Measurements from ENCODE around the gene PTPRD.
"Not testable (repeated sequence)": the region's sequence is repeated elsewhere in the genome, so short reads cannot be mapped to it uniquely, and the experiment has no call there.

PTPRD gene

DNA sequence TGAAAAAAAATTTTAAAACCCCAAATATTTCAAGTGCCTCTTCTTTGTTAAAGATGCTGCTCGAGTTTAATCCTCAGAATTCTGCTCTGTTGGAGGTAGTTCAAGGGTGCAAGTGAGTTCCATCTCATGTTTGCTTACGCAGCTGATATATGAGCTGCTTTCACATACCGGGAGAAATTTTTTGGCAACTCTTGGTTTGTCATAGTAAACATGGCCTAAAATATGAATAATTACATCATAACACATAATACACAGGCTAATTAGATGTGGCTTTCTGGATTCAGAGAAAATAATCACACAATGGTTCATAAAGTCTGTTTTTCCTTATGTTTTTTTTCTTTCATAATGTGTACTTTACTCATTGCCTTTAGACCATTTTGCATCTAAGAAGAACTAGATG is 1134.1 kb downstream of the PTPRD start:
- H3K79me2 ChIP-seq (ENCODE audit: control insufficient read depth, low read length): no peaks in the 10 kb centered on the region
- no peaks in the 10 kb centered on the region for H3F3A ChIP-seq (ENCODE audit: control insufficient read depth, insufficient read depth)
- no peaks in the 10 kb centered on the region for H3K27me3 ChIP-seq (ENCODE audit: control insufficient read depth, low read length)
- H4K20me1 ChIP-seq (ENCODE audit: control insufficient read depth, insufficient read depth, low read depth, low read length): no peaks in the 10 kb centered on the region
- H3K4me3 ChIP-seq (ENCODE audit: low read length): no peak overlapping the region
- no peaks in the 10 kb centered on the region for H3K4me1 ChIP-seq (ENCODE audit: control insufficient read depth, low read length)
- no peaks in the 10 kb centered on the region for H3K9me3 ChIP-seq (ENCODE audit: control insufficient read depth, insufficient read depth, low read length)
- no peaks in the 10 kb centered on the region for H3K36me3 ChIP-seq (ENCODE audit: control insufficient read depth, low read length)
- no peak overlapping the region for H3K27ac ChIP-seq (ENCODE audit: low read depth, low read length)
- TF ChIP-seq, protein P1, sequence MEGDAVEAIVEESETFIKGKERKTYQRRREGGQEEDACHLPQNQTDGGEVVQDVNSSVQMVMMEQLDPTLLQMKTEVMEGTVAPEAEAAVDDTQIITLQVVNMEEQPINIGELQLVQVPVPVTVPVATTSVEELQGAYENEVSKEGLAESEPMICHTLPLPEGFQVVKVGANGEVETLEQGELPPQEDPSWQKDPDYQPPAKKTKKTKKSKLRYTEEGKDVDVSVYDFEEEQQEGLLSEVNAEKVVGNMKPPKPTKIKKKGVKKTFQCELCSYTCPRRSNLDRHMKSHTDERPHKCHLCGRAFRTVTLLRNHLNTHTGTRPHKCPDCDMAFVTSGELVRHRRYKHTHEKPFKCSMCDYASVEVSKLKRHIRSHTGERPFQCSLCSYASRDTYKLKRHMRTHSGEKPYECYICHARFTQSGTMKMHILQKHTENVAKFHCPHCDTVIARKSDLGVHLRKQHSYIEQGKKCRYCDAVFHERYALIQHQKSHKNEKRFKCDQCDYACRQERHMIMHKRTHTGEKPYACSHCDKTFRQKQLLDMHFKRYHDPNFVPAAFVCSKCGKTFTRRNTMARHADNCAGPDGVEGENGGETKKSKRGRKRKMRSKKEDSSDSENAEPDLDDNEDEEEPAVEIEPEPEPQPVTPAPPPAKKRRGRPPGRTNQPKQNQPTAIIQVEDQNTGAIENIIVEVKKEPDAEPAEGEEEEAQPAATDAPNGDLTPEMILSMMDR (IDR thresholded peaks at IDR 0.05; ENCODE audit: low read depth, low read length, poor library complexity, severe bottlenecking): no peak
- no peak for TF ChIP-seq EZH2phosphoT487 (IDR thresholded peaks at IDR 0.05; ENCODE audit: borderline replicate concordance, low read length)
- H3K4me2 ChIP-seq (ENCODE audit: low read length): no peak overlapping the region
- H3K9me2 ChIP-seq (replicated peaks; ENCODE audit: control insufficient read depth, low read length): no peaks in the 10 kb centered on the region

DNA sequence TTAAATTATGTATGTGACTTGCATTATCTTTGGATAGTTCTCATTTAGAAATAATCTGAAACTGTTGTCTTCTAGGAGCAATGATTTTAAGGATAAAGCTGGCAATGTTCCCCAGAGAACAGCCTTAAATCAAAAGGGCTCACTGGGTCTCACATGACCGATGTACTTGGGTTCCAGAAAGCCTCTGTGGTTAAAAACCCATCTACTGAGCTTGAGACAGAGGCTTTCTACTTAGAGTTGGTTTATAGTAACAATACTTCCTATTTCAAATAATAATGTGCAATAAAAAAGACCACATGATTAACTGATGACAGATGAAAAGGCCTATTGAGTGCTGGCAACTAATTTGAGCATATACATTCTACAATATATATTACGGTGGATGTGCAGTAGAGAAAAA is 1143.5 kb downstream of the PTPRD start:
- no peak overlapping the region for H3K4me3 ChIP-seq (ENCODE audit: low read length)
- no peaks in the 10 kb centered on the region for H3K4me1 ChIP-seq (ENCODE audit: control insufficient read depth, low read length)
- TF ChIP-seq, protein P1 (IDR thresholded peaks at IDR 0.05; ENCODE audit: low read depth, low read length, poor library complexity, severe bottlenecking): no peak
- no peak for TF ChIP-seq EZH2phosphoT487 (IDR thresholded peaks at IDR 0.05; ENCODE audit: borderline replicate concordance, low read length)

DNA sequence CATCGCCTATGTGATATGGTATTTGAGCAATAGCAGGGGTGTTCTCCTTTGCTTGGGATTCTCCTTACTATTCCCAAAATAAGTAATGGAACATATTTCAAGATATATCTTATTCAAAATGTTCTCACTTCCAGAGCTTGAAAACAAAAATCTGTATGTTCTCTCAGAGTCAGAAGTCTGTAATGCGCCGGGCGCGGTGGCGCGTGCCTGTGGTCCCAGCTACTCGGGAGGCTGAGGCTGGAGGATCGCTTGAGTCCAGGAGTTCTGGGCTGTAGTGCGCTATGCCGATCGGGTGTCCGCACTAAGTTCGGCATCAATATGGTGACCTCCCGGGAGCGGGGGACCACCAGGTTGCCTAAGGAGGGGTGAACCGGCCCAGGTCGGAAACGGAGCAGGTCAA is 1170.9 kb downstream of the PTPRD start:
- not testable (repeated sequence) for H3K9me3 ChIP-seq (ENCODE audit: control insufficient read depth, insufficient read depth, low read length); H4K20me1 ChIP-seq (ENCODE audit: control insufficient read depth, insufficient read depth, low read depth, low read length); H3K4me3 ChIP-seq (ENCODE audit: low read length); H3K36me3 ChIP-seq (ENCODE audit: control insufficient read depth, low read length); H3K27me3 ChIP-seq (ENCODE audit: control insufficient read depth, low read length); H3K27ac ChIP-seq (ENCODE audit: low read depth, low read length); H3K79me2 ChIP-seq (ENCODE audit: control insufficient read depth, low read length); H3K4me1 ChIP-seq (ENCODE audit: control insufficient read depth, low read length); H3K4me2 ChIP-seq (ENCODE audit: low read length); H3K9me2 ChIP-seq (replicated peaks; ENCODE audit: control insufficient read depth, low read length); H3F3A ChIP-seq (ENCODE audit: control insufficient read depth, insufficient read depth)

More for the DNA sequence above, 1143.5 kb downstream of the PTPRD start:
- Histone ChIP-seq H3K9me2 (replicated peaks; ENCODE audit: control insufficient read depth, low read length) (no peaks in the 10 kb centered on the region), H3K36me3 (ENCODE audit: control insufficient read depth, low read length) (no peaks in the 10 kb centered on the region), H4K20me1 (ENCODE audit: control insufficient read depth, insufficient read depth, low read depth, low read length) (no peaks in the 10 kb centered on the region), H3F3A (ENCODE audit: control insufficient read depth, insufficient read depth) (no peaks in the 10 kb centered on the region), H3K4me2 (ENCODE audit: low read length) (no peak overlapping the region), H3K9me3 (ENCODE audit: control insufficient read depth, insufficient read depth, low read length) (no peaks in the 10 kb centered on the region), H3K27ac (ENCODE audit: low read depth, low read length) (no peak overlapping the region), H3K79me2 (ENCODE audit: control insufficient read depth, low read length) (no peaks in the 10 kb centered on the region), H3K27me3 (ENCODE audit: control insufficient read depth, low read length) (no peaks in the 10 kb centered on the region)

DNA sequence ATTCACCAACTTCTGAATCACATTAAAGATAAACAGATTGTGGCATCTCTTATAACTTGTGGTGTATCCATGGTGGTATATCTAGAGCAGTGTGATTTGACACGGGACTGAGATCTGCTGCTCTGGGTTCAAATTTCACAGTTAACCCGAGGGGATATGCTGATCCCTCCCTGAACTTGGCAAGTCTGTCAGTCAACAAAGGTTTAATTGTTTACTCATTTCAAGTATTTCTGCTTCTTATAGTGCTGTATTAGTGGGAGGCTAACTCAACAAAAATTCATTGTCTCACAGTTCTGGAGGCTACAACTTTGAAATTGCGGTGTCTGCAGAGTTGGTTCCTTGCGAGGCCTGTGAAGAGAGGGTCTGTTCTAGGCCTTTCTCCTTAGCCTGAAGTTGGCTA is 1175.2 kb downstream of the PTPRD start:
- no peaks in the 10 kb centered on the region for H4K20me1 ChIP-seq (ENCODE audit: control insufficient read depth, insufficient read depth, low read depth, low read length)
- H3K4me2 ChIP-seq (ENCODE audit: low read length): no peak overlapping the region
- H3K9me2 ChIP-seq (replicated peaks; ENCODE audit: control insufficient read depth, low read length): no peaks in the 10 kb centered on the region
- H3F3A ChIP-seq (ENCODE audit: control insufficient read depth, insufficient read depth): no peaks in the 10 kb centered on the region
- no peak overlapping the region for H3K4me3 ChIP-seq (ENCODE audit: low read length)
- H3K27me3 ChIP-seq (ENCODE audit: control insufficient read depth, low read length): no peaks in the 10 kb centered on the region
- H3K9me3 ChIP-seq (ENCODE audit: control insufficient read depth, insufficient read depth, low read length): no peaks in the 10 kb centered on the region
- H3K79me2 ChIP-seq (ENCODE audit: control insufficient read depth, low read length): no peaks in the 10 kb centered on the region
- no peaks in the 10 kb centered on the region for H3K4me1 ChIP-seq (ENCODE audit: control insufficient read depth, low read length)
- no peaks in the 10 kb centered on the region for H3K36me3 ChIP-seq (ENCODE audit: control insufficient read depth, low read length)
- no peak overlapping the region for H3K27ac ChIP-seq (ENCODE audit: low read depth, low read length)
- TF ChIP-seq, protein P1 (IDR thresholded peaks at IDR 0.05; ENCODE audit: low read depth, low read length, poor library complexity, severe bottlenecking): no peak
- TF ChIP-seq EZH2phosphoT487 (IDR thresholded peaks at IDR 0.05; ENCODE audit: borderline replicate concordance, low read length): no peak

DNA sequence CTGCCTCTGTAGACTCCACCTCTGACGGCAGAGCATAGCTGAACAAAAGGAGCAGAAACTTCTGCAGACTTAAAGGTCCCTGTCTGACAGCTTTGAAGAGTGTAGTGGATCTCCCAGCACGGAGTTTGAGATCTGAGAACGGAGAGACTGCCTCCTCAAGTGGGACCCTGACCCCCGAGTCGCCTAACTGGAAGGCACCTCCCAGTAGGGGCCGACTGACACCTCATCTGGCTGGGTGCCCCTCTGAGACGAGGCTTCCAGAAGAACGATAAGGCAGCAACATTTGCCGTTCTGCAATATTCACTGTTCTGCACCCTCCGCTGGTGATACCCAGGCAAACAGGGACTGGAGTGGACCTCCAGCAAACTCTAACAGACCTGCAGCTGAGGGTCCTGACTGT is 1186.3 kb downstream of the PTPRD start:
- H3K4me2 ChIP-seq (ENCODE audit: low read length); H3K79me2 ChIP-seq (ENCODE audit: control insufficient read depth, low read length); H3K27ac ChIP-seq (ENCODE audit: low read depth, low read length); H3K9me3 ChIP-seq (ENCODE audit: control insufficient read depth, insufficient read depth, low read length); H3K4me1 ChIP-seq (ENCODE audit: control insufficient read depth, low read length); H4K20me1 ChIP-seq (ENCODE audit: control insufficient read depth, insufficient read depth, low read depth, low read length); H3K4me3 ChIP-seq (ENCODE audit: low read length); H3K36me3 ChIP-seq (ENCODE audit: control insufficient read depth, low read length); H3F3A ChIP-seq (ENCODE audit: control insufficient read depth, insufficient read depth); H3K9me2 ChIP-seq (replicated peaks; ENCODE audit: control insufficient read depth, low read length); H3K27me3 ChIP-seq (ENCODE audit: control insufficient read depth, low read length): not testable (repeated sequence)

All from DOHH2 (cell line).